NCI-H1436 treated with DMSO at 0.1 percent for 48 hours (cell line): ENCODE measurements around the gene UBTD2.

ENCODE experiments used
- DNase-seq: peaks from one replicate; lab custom pipeline; 2025; lab: John Stamatoyannopoulos, UW

UBTD2 gene

DNA sequence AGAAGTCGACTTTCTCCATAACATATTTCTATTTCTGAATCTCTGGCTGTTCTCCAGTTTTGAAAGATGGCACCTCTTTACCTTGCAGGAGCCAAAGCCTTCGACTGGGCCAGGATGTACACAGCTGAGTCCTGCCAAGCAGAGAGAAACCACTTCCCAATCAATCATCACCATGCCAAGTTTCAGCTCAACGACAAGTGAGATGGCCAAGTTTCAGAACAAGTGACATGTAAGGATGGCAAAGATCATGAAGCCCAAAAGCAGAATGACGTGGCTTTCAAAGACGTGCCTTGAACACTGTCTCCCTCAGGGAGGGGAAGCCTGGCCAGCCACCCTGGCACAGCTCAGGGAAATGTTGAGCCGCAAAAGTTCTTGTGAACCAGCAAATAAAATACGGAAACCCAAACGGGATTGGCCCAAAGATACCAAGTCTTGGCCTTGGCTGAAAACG lies 113.3 kb downstream of the UBTD2 start:
- DNase-seq, result no peak

DNA sequence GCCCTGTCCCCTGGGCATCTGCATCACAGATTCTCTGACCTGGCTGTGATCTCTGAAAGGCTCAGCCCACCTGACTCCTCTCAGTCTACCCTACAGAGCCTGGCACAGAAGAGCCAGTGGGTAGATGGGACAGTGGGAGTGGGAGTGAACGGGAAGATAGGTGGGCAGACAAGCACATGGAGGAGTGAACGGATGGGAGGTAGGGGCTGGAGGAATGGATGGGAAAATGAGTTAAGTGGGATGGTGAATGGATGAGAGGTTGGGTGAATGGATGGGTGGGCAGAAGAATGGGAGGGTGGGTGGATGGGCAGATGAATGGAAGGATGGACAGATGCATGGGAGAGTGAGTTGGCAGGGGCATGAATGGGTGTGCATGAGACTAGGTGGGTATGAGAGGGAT lies 114.3 kb downstream of the UBTD2 start:
- DNase-seq, result no peak

DNA sequence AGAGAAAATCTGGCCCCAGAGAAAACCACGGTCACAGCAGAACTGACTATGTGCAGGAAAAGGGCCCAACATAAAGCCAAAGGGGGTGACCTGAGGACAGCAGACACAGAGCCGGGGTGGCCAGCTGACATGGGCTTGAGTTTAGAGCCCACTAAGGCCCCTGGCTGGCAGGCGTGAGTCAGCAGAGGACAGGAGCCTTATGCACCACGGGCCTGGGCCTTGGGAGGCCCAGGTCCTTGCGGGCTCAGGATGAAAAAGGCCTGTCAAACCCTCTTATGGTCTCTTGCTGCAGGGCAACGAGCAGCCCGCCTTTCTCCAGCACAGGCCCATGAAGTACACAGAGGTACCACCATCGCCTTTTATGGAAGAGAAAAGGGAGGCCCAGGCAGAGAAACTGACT lies 115.3 kb downstream of the UBTD2 start:
- no peak for DNase-seq

DNA sequence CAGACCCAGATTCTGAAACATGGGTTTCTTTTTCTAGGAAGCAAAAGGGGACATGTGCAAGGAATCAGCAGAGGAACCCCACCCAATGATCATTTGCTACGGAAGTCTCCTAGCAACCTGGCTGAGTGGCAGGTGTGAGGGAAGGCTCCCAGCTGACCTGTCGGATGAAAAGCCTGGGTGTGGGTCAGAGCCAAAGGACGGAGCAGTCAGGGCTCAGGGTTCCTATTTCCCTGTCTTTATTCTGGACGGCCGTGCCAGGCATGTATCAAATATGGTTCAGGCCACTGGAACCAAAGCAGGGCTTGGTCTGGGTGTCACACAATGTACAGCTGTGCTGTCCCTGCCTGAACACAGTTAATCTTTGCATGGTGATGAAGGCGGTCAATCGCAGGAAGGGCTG lies 115.7 kb downstream of the UBTD2 start:
- DNase-seq, result no peak

DNA sequence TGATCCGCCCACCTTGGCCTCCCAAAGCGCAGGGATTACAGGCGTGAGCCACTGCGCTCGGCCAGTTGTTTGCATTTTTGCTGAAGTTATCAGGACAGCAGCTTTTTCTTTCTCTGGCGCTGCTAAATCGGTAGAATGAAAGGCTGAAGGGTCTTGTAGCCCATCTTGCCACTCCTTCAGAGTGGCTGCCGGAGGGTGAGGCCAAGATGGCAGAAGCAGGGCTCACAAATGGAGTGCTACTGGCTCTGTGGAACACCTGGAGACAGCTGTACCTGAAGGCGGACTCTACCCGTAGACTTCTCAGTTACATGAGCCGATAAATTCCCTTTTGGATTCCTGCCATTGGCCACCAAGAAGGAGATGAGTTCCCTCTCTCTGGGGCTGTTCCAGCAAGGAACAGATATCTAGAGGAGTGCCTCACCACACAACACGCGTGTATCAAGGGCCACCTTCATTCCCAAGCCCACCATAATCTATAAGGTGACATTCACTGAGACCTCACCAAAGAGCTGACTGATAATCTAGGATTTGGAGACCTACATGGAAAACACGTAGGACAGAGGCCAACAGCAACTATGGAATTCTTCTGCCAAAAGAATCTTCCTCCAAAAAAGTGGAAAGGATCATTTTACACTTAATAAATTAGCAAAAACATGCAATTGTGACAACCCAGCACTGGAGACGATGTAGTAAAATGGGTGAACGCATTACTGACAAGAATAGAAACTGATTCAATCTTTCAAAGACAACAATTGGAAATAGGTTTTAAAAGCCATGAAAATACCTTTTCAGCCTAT lies 117.3 kb downstream of the UBTD2 start:
- DNase-seq, result no peak

DNA sequence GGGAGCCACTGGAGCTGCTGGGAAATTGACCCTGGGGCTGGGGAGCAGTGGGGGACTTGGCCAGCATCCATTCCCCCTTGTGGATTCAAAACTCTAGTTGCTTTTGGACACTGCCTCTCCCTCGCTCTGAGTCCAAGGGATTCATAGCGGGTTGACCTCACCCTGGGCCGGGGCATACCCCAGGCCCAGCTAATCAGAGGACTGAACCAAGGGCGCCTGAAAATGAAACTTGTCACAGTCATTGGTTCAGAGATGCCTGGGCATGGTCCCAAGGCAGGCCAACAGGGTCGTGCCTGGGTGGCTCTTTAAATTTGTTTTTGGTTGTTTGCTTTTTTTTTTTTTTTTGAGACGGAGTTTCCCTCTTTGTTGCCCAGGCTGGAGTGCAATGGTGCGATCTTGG lies 118.1 kb downstream of the UBTD2 start:
- DNase-seq, result no peak

DNA sequence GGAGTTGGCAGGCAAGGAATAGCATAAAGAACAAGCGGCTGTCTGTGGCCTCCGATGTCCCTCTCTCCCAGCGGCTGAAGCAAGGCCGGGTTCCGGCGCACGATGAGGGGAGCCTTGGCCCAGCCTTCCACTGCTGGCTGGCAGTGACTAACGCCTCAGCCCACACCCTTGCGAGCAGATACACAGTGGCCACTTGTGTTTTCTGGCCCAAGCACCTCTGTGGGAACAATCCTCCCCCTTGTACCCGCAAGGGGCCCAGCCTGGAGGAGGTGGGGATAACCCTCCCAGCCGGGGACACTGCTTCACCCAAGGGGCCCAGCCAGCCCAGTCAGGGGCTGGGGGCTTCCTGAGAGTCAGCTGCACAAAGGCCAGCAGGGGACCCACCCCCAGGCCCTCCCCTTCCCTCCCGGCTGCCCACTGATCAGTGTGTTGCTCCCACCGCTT lies 118.8 kb downstream of the UBTD2 start:
- no peak for DNase-seq

DNA sequence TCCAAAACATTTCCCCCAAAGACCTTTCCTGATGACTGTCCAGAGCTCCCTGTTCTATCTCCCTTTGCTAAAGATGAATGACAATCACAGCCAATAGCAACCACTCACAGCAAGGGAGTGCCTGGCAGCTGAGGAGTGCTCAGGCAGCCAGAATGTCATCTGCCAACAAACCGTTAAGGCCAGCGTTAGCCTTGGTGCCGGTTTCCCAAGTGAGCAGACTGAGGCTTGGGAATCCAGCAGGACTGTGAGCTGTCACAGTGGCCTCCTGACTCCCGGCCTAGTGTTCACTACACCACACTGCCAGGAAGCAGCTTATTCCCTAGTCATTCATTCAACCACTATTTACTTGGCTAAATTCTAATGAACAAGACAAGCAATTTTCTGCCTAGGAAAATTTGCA lies 120.2 kb downstream of the UBTD2 start:
- DNase-seq, result no peak

DNA sequence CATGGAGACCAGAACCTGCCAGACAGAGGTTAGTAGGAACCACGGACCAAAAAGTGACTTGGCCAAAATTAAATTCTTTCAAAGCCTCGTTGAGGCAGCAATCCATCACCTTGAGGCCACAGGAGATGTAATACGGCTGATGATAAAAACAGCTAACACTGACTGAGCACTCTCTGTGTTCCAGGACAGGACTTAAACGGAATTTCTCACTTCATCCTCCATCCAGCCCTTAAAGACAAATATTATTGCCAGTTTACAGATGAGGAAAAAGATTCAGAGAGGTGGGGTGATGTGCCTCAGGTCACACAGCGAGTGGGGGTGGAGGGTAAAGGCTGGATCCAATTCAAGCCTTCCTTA lies 120.6 kb downstream of the UBTD2 start:
- DNase-seq, result no peak

DNA sequence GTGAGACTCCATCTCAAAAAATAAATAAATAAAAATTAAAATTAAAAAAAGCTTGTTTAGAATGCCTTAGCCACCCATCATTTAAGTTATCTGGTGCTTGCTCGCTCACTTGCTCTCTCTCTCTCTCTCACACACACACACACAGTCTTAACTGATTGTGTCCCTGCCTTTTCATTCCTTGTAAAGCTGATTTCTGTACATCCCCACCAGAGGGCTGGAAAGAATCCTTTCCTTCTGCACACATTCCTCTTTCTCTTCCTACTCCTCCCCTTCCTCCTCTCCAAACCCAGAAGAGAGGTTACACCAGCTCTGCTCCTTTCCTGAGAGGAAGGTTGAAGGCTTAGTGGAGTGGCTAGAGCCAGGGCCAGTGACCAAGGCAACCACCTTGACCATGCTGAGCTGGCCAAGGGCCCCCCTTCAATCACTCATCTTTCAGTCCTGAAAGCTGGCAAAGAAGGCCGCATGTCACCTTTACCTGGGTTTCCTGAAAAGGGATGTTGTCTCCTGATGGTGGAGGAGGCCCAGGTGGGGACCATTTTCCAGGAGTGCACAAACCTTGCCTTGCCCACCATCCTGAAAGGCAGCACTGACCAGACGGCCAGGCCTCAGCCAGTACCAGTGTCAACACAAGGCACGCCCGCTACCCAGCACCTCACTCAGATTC lies 121.1 kb downstream of the UBTD2 start:
- DNase-seq, result no peak

DNA sequence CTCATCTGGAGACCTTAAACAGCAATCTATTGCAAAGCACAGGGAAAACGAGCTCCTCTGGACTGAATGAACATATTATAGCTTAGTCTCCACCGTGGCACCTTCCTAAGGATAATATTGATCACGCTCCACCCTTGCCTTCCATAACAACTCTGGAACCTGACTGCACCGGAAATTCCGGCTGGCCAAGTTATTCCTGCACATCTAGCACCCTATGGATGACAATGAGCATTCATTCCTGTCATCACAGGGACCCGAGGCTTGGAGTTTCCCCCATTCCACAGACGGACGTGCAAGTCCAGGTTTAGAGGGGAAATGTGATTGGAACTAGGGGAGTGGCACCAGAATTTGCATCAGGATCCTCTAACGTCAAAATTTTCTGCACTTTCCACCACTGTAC lies 123.1 kb downstream of the UBTD2 start:
- DNase-seq, result no peak
